Measurements from ENCODE around the gene ADAMTSL3.
"Not testable (repeated sequence)": the region's sequence is repeated elsewhere in the genome, so short reads cannot be mapped to it uniquely, and the experiment has no call there.

ADAMTSL3 gene

DNA sequence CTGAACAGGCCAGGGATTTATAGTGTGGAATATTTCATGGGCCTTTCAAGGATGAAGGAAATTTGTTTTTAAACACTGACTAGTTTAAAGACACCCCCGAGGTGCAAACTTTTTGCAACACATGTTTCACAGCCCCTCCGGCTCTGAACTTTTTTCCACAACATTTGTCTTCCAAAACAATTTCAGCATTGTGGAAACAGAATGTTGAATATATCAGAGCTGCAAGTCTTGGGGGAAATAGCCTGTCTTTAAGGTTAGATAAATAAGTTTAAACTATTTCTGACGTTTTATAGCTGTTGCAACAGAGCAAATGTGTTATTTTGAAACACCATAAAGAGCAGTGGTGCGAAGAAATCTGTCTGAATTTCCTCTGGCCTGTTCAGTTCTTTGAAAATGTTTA is 352.5 kb downstream of the ADAMTSL3 start:
- no peak for DNase-seq (ENCODE audit: low read depth in 3 of 3, low spot score in 1 of 3)

DNA sequence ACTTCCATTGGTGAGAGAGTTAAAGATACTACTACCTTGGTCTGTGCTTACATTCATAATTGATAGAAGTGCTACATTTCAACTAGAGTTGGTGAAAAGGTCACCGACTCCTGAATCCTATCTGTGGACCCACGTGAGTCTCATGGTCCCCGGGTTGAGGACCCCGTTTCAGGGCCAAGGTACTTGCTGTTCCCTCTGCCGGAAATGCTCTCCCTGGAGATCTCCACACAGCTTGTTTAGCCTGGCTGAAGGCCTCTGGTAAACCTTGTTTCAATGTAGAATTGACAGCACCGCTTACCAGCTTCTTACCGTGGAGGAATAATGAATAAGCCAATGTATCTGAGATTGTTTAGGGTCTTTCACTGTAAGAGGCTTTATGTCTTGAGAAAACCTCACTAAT is 355.7 kb downstream of the ADAMTSL3 start:
- no peak for DNase-seq (ENCODE audit: low read depth in 3 of 3, low spot score in 1 of 3)

DNA sequence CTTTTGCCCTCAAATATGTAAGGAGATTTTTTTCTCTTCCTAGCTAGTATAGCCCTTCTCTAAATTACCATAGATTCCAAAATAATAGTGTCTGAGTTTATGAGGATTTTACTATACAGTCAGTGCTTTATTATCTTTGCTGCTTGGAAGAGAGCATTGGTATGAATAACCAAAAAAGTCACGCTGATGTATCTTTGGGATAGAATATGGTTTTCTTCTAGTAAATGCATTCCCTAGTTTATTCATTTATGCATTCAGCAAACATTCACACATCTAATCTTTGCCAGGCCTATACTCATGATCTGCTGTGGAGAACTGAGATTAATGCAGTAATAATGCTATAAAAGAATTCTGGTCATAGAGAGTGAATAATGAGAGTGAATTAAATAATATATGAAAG is 356.3 kb downstream of the ADAMTSL3 start:
- DNase-seq (ENCODE audit: low read depth in 3 of 3, low spot score in 1 of 3): no peak

DNA sequence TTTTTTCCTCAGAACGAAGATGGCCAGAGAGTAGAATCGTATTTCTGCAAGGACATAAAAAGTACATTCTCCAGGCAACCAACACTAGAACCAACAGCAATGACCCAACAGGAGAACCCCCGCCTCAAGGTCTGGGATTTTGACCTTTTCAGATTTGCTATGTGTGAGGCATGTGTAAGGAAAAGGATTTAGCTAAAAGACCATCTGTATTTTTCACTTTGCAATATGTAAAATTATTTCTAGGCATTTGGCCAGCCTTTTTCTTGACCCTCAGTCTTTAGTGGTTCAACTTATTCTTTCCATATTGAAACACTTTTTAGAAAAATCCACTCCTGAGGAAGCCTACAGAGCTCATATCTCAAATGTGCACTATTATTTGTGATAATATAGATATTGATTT is 362.4 kb downstream of the ADAMTSL3 start:
- no peak for DNase-seq (ENCODE audit: low read depth in 3 of 3, low spot score in 1 of 3)

DNA sequence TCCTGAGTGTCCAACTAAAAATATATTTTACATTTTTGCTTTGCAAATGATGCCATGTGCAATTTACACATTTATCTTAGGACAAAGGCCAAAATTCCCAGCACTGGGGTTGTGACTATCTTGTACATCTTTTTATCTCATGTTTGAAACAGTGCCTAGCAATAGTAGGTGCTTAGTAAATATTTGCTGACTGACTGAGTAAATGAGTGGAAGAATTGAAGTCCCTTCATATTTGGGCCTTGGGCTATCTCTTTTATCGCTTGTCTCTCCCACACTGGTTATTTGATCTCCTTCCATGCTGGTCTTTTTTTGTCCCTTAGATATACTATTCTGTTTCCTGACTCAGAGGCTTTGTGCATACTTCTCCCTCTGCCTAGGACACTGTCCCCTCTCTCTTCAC is 368.6 kb downstream of the ADAMTSL3 start:
- no peak for DNase-seq (ENCODE audit: low read depth in 3 of 3, low spot score in 1 of 3)

DNA sequence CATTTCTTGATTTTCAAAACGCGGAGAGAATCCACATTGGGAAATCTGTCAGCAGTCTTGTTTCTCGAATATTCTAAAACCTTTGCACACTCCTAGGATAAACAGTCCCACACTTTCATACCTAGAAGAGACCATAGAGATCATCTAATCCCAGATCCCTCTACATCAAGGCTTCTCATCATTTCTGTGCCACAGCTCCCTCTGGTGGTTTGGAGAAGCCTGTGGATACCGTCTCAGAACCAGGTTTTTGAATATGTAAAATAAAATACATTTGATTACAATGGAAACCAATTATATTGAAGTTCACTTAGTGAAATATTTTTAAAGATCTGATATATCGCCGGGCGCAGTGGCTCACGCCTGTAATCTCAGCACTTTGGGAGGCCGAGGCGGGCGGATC is 369.7 kb downstream of the ADAMTSL3 start:
- no peak for DNase-seq (ENCODE audit: low read depth in 3 of 3, low spot score in 1 of 3)

DNA sequence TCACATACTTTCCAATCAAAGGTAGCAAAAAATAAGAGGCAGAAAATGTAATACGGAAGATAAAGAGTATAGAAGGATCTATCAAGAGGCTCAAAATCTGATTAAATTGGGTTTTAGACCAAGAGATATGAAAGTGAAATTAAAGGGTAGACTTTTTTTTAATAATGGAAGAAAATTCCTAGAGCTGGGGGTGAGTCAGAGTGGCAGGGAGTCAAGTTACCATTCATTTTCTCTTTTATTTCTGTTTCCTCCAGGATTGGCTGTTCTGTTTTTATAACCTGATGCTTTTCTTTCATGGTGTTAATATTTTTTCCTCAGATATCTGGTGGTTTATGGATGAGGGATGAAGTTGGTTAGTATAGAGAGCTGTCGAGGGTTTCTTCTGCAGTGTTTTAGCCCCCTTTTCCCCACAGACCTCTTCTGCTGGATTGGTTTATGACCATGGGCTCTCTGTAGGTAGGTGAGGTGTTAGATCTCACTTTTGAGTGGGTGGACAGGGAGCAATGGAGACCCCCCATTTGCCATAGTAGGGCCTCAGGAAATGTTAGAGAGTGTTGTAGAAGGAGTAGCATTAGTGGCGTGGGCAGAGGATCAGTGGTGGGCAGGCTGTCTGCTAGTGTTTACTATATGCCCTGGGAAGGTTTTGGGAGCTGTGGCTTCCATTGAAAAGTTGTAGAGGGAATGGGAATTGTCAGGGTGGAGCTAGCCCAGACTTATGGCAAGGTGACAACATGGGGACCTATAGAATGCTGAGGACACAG is 380.1 kb downstream of the ADAMTSL3 start:
- DNase-seq (ENCODE audit: low read depth in 3 of 3, low spot score in 1 of 3): no peak

DNA sequence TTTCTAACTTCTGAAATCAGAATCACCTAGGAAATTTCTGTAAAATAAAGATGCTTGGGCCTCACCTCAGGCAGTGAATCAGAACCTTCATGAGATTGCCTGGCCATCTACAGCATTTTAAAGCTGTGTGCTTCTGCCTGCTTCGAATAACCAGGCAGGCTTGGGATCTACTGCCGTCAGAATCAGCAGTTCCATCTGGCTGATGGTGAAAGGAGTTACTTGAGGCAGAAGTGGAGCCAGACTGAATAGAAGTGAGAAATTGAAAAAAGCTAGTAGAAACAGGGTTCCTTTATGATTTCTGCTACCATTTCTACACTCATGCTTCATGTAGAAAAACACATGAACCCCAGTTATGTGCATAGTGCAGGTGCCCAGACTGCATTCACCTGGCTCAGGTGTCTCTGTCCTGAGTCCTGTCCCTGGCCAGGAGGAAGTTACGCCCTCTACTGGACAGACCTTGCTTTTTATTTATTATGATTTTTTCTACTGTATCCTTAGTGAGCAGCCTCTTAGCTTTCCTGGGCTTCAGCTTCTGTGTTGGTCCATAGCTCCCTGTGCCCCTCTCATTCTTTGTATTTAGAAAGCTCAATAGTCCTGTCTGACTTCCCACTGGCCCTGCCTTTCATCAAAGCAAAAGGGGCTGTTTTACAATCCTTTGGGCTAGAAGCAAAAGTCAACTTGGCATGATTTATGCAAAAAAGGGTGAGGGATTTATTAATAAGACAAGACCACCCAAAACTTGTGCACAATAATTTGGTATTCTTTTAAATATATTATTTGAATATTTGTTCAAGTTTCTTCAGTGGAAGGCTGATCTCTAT is 380.9 kb downstream of the ADAMTSL3 start:
- DNase-seq (ENCODE audit: low read depth in 3 of 3, low spot score in 1 of 3): no peak

DNA sequence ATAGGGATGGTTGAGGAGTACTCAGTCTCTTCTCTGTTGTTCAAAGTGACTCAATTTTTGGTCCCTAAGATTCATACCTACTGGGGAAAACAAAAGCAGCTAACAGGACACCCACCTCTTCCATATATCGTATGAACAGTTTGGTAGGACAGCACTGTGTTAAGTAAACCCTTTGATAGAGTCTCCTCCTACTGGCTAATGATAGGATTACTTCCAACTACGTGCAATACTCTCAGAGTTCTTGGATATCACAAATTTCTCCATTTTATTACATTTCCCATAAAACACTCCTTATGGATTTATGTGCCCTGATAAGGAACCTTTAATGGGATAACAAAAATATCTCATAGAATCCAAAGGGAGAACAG is 381.5 kb downstream of the ADAMTSL3 start:
- no peak for DNase-seq (ENCODE audit: low read depth in 3 of 3, low spot score in 1 of 3)

DNA sequence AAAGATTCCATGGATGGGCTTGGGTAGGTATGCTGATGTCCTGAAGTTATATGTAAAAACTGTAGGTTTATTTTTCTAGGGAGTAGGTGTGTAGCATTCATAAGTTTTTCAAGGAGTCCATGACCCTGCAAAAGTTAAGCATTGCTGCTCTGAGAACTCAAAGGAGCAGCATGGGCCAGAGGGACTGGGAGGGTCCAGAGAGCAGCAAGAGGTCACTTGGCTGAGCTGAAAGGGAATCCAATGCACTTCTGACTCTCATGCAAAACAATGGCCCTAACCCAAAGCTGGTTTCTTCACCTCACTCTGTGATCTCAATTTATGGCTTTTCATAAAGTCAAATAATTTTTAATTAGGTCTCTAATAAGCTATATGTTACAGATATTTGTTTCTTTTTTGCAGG is 383.4 kb downstream of the ADAMTSL3 start:
- no peak for DNase-seq (ENCODE audit: low read depth in 3 of 3, low spot score in 1 of 3)

DNA sequence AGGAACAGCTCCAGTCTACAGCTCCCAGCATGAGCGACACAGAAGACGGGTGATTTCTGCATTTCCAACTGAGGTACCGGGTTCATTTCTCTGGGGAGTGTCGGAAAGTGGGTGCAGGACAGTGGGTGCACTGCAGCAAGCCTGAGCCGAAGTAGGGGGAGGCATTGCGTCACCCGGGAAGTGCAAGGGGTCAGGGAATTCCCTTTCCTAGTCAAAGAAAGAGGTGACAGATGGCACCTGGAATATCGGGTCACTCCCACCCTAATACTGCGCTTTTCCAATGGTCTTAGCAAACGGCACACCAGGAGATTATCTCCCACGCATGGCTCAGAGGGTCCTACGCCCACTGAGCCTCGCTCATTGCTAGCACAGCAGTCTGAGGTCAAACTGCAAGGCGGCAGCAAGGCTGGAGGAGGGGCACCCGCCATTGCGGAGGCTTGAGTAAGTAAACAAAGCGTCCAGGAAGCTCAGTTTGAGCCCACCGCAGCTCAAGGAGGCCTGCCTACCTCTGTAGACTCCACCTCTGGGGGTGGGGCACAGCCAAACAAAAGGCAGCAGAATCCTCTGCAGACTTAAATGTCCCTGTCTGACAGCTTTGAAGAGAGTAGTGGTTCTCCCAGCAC is 388.6 kb downstream of the ADAMTSL3 start:
- not testable (repeated sequence) for DNase-seq (ENCODE audit: low read depth in 3 of 3, low spot score in 1 of 3)

DNA sequence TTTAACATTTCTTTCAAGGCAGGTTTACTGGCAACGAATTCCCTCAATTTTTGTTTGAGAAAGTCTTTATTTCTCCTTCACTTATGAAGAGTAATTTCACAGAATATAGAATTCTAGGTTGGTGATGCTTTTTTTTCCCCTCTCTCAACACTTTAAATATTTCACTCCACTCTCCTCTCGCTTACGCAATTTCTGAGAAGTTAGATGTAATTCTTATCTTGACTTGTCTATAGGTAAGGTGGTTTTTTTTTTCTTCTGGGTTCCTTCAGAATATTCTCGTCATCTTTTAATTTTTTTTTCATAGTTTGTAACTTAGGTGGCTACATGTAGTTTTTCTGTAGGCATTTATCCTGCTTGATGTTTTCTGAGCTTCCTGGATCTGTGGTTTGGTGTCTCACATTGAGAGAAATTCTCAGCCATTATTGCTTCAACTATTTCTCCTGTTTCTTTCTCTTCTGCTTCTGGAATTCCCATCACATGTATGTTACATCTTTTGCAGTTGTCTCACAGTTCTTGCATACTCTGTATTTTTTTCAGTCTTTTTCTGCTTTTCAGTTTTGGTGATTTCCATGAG is 392.2 kb downstream of the ADAMTSL3 start:
- no peak for DNase-seq (ENCODE audit: low read depth in 3 of 3, low spot score in 1 of 3)

DNA sequence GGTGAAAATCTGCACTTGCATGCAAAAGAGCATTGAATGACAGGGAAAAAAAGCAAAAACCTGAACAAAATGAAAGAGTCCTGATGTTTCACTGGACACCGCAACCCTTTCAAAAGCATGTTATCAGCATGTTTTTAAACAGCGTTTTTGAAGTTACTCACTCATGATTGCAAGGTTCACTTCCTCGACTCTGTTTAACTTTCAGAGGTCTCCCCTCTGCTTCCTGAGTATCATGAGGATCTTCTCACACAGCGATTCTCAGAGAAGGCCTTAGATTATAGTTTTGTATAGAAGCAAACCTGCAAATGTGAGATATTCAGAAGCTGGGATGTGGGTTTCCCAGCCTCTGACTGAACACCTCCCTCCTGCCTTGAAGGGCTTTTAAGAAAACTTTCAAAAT is 395.6 kb downstream of the ADAMTSL3 start:
- not testable (repeated sequence) for DNase-seq (ENCODE audit: low read depth in 3 of 3, low spot score in 1 of 3)

DNA sequence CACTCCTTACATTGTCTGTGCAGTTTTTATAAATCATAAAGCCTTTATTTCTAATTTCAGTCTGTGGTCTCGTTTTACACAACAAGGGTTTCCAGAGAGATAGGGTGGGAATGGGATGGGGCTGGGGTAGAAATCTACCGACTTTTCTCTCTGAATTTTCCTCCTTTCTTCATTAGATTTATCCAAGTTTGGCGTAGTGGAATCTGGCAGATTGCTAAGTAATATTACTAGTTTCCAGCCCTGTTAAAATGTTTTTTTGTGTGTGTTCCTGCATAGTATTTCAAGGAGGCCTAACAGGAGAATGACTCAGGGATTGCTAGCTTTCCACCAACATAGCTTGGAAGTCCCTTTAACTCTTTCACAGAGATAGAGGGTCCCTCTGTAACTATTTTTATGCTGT is 396.2 kb downstream of the ADAMTSL3 start:
- no peak for DNase-seq (ENCODE audit: low read depth in 3 of 3, low spot score in 1 of 3)

DNA sequence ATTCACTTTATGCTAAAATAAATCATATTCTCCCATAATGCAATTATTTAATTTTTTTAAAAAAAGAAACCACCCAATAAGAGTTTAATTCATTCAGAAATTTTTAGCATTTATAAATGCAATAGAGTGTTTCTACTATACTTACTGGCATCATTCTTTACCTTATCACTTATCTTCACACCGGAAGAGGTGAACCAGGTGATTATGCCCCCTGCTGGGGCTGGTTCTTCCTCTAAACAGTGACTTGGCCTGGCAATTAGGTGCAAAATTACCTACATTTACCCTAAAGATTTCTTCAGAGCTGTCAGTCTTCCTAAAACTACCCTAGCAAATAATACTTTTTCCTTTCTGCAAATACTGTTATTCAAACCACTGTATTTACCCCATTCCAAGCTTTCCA is 397.2 kb downstream of the ADAMTSL3 start:
- DNase-seq (ENCODE audit: low read depth in 3 of 3, low spot score in 1 of 3): not testable (repeated sequence)

DNA sequence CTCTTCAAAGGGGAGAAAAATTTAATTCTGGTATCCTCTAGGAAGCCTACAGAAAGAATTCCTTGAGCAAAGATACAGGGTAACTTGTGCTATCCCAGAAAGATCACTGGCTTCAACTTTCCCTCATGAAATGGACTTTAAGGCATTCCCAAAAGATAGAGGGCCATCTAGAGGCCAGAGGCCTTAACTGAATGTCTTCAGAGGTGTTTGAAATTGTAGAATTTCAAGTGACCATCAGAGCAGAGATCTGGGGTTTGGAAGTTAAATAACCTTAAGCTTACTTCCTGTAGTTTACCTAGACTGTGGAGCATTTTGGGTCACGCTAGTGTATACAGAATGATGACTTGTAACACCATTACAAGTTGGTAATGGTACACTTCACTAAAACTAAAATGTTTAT is 400.6 kb downstream of the ADAMTSL3 start:
- DNase-seq (ENCODE audit: low read depth in 3 of 3, low spot score in 1 of 3): not testable (repeated sequence)

DNA sequence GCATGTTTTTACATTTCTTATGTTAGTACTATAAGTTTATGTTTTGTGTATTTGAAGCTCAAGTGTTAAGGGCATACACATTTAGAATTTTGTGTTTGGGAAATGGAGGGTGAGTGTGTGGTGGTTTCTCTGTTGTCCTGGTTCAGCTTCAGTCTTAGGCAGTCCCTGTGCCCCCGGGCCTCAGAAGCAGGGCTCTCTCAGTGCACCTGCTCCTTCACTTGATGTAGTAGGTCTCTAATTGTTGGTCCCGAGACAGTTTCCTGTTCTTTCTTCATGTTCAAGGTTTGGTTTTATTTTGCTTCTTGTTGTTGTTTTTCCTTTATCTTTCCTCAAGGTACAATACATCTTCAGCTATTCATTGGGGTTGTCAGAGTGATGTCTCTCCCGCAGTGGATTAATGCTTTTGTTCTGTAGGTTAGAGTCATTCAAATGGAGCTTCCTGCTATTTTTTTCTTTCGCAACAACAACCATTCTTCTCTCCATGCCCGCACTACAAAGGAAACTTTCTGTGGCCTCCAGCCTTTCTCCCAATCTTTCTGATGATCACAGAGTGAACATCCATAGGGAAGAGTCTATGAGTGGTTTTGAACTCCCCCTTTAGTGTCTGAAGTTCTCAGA is 403.9 kb downstream of the ADAMTSL3 start:
- no peak for DNase-seq (ENCODE audit: low read depth in 3 of 3, low spot score in 1 of 3)

DNA sequence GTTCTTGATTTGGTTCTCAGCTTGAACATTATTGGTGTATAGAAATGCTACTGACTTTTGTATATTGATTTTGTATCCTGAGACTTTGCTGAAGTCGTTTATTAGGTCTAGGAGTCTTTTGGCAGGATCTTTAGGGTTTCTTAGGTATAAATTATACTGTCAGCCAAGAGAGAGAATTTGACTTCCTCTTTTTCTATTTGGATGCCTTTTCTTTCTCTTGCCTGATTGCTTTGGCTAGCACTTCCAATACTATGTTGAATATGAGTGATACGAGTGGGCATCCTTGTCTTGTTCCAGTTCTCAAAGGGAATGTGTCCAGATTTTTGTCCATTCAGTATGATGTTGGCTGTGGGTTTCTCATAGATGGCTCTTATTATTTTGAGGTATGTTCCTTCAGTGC is 409.8 kb downstream of the ADAMTSL3 start:
- not testable (repeated sequence) for DNase-seq (ENCODE audit: low read depth in 3 of 3, low spot score in 1 of 3)

DNA sequence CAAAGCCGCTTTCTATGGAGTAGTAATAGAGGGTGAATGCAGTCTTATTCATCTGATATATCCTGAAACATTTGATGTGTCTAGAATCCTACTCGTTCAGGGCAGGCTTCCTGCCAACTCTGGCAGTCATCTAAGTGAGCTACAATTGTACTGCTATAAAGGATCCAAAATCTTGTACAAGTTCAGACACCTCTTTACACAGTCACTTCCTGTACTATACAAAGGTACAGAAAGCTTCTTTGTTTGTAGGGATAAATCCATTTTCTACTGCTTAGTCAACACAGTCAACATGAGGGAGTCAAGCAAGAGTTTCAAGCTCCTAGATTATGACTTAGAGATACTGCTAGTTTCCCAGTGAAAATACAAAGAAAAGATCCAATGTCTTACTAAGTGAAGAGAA is 414.8 kb downstream of the ADAMTSL3 start:
- DNase-seq (ENCODE audit: low read depth in 3 of 3, low spot score in 1 of 3): not testable (repeated sequence)

DNA sequence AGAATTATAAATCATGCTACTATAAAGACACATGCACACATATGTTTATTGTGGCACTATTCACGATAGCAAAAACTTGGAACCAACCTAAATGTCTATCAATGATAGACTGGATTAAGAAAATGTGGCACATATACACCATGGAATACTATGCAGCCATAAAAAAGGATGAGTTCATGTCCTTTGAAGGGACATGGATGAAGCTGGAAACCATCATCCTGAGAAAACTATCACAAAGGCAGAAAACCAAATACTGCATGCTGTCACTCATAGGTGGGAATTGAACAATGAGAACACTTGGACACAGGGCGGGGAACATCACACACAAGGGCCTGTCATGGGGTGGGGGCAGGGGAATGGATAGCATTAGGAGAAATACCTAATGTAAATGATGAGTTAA is 424.1 kb downstream of the ADAMTSL3 start:
- DNase-seq (ENCODE audit: low read depth in 3 of 3, low spot score in 1 of 3): not testable (repeated sequence)

DNA sequence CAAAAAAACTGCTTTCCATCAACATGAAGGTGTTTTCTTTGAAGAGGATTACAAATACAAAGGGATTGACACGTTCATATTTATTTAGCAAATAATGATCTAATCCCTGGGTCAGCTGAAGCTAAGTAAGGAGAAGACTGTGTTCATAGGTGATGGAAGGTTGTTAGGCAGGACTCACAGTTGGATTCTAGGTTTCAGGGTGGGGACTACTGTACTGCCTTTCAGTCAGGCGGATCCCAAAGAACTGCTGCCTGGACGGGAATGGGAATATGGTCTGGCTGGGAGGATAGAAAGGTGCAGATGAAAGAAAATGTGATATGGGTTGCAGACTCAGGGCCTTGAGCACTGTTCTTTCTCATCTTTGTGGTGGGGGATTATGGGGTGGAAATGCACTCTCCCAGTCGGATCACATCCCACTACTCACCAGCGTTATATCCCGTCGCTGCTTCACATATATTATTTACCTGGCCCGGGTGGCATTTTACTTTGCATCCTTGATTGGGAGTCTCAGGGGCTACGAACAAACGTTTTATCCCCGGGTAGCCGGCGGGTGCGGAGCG is 425.5 kb downstream of the ADAMTSL3 start:
- DNase-seq (ENCODE audit: low read depth in 3 of 3, low spot score in 1 of 3): not testable (repeated sequence)
